MM.1S (cell line): ENCODE results near the gene DCTN1.

ENCODE experiments used
- DNase-seq: peaks from one replicate; pipeline ENCODE4 v3.0.0-alpha.2; 2015
- H2AFZ ChIP-seq: fragments of 300-600 bp; sonication (generic); 2 replicates; pipeline ENCODE4 v1.6.0; 2016; ENCODE audit warnings: antibody characterized with exemption, low read length
- H3F3A ChIP-seq: fragments of 300-600 bp; sonication (generic); 2 replicates; pipeline ENCODE4 v1.6.1; 2016; ENCODE audit warnings: mild to moderate bottlenecking, antibody characterized with exemption, low read length, moderate library complexity, mixed read lengths; ENCODE audit not compliant: insufficient read depth
- H3K27ac ChIP-seq: fragments of 300-600 bp; sonication (generic); 2 replicates; pipeline ENCODE4 v1.5.1; 2016; ENCODE audit warnings: mild to moderate bottlenecking, low read length
- H3K27me3 ChIP-seq: fragments of 300-600 bp; sonication (generic); replicated peaks from 2 replicates; pipeline ENCODE4 v1.6.0; 2016; ENCODE audit warnings: low read length; ENCODE audit not compliant: insufficient read depth
- H3K36me3 ChIP-seq: fragments of 300-600 bp; sonication (generic); replicated peaks from 2 replicates; pipeline ENCODE4 v1.6.1; 2016; ENCODE audit warnings: mild to moderate bottlenecking, low read length, mixed read lengths; ENCODE audit not compliant: insufficient read depth
- H3K4me1 ChIP-seq: fragments of 300-600 bp; sonication (generic); 2 replicates; pipeline ENCODE4 v1.6.1; 2016; ENCODE audit warnings: low read length, mixed read lengths
- H3K4me2 ChIP-seq: fragments of 300-600 bp; sonication (generic); 2 replicates; pipeline ENCODE4 v1.6.0; 2016; ENCODE audit warnings: low read depth, low read length
- H3K4me3 ChIP-seq: fragments of 300-600 bp; sonication (generic); 2 replicates; pipeline ENCODE4 v1.5.1; 2016; ENCODE audit warnings: low read length, mixed read lengths
- H3K79me2 ChIP-seq: fragments of 300-600 bp; sonication (generic); 2 replicates; pipeline ENCODE4 v1.6.1; 2016; ENCODE audit warnings: mixed run types, low read length, mixed read lengths
- H3K9ac ChIP-seq: fragments of 300-600 bp; sonication (generic); 2 replicates; pipeline ENCODE4 v1.6.1; 2016; ENCODE audit warnings: low read length, mixed read lengths
- H3K9me2 ChIP-seq: fragments of 300-600 bp; sonication (generic); replicated peaks from 2 replicates; pipeline ENCODE4 v1.6.1; 2016; ENCODE audit warnings: mild to moderate bottlenecking, low read length, mixed read lengths; ENCODE audit not compliant: insufficient read depth
- H3K9me3 ChIP-seq: fragments of 300-600 bp; sonication (generic); replicated peaks from 2 replicates; pipeline ENCODE4 v1.6.1; 2016; ENCODE audit warnings: mild to moderate bottlenecking, low read length, mixed read lengths; ENCODE audit not compliant: insufficient read depth
- H4K20me1 ChIP-seq: fragments of 300-600 bp; sonication (generic); 2 replicates; pipeline ENCODE4 v1.6.1; 2016; ENCODE audit warnings: mild to moderate bottlenecking, low read length, moderate library complexity, mixed read lengths; ENCODE audit not compliant: insufficient read depth
- EZH2 ChIP-seq: fragments of 300-600 bp; sonication (generic); optimal IDR thresholded peaks from 2 replicates; pipeline ENCODE3; 2017; ENCODE audit warnings: low read depth, mild to moderate bottlenecking, antibody characterized with exemption, low read length, mixed read lengths
- EZH2phosphoT487 ChIP-seq: fragments of 300-600 bp; sonication (generic); IDR thresholded peaks from 2 replicates; pipeline ENCODE4 v1.6.1; 2018; ENCODE audit warnings: antibody characterized with exemption, low read length
- TF ChIP-seq, protein P1 (sequence below): fragments of 300-600 bp; sonication (generic); IDR thresholded peaks from 2 replicates; pipeline ENCODE4 v1.5.1; 2016; ENCODE audit warnings: antibody characterized with exemption, low read length, mixed read lengths

The DCTN1 gene

GRCh38 chr2:74383254-74383653, 3.1 kb upstream of the DCTN1 start:
- Histone ChIP-seq H3K27ac (no peak overlapping the region), H3K4me3 (no peak overlapping the region), H3K36me3 (no peaks in the 10 kb centered on the region), H3K4me2 (no peak overlapping the region), H3K9ac (no peak overlapping the region), H2AFZ (no peak overlapping the region), H3F3A (no peaks in the 10 kb centered on the region), H3K9me3 (no peaks in the 10 kb centered on the region), H4K20me1 (no peaks in the 10 kb centered on the region), H3K4me1 (no peaks in the 10 kb centered on the region), H3K27me3 (no peaks in the 10 kb centered on the region), H3K9me2 (no peaks in the 10 kb centered on the region), H3K79me2 (peaks cover 25% of the 10 kb centered on the region)
- TF ChIP-seq EZH2 (no peak), EZH2phosphoT487 (no peak)
- TF ChIP-seq, protein P1, sequence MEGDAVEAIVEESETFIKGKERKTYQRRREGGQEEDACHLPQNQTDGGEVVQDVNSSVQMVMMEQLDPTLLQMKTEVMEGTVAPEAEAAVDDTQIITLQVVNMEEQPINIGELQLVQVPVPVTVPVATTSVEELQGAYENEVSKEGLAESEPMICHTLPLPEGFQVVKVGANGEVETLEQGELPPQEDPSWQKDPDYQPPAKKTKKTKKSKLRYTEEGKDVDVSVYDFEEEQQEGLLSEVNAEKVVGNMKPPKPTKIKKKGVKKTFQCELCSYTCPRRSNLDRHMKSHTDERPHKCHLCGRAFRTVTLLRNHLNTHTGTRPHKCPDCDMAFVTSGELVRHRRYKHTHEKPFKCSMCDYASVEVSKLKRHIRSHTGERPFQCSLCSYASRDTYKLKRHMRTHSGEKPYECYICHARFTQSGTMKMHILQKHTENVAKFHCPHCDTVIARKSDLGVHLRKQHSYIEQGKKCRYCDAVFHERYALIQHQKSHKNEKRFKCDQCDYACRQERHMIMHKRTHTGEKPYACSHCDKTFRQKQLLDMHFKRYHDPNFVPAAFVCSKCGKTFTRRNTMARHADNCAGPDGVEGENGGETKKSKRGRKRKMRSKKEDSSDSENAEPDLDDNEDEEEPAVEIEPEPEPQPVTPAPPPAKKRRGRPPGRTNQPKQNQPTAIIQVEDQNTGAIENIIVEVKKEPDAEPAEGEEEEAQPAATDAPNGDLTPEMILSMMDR, result no peak
- DNase-seq, result no peak

DNA sequence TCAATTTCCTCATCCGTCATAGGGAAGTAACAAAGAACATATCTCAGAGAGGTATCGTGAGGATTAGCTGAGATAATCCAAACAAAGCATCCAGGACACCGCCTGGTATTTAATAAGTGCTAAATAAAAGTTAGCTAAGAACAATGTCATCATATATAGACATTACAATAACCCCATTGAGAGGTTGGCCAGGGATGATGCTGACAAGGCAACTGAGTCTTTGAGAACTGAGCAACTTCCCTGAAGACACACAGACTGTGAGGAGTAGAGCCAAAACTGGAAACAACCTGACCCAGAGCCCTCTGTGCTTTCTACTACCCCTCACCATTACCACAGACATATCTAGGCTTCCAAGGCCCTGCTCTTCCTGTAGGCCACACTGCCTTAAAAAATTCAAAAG, 1.6 kb upstream of the DCTN1 start:
- Histone ChIP-seq H2AFZ (no peak overlapping the region), H3F3A (no peaks in the 10 kb centered on the region)
- TF ChIP-seq, protein P1, result no peak
- TF ChIP-seq EZH2phosphoT487, result no peak
- TF ChIP-seq EZH2, result no peak

DNA sequence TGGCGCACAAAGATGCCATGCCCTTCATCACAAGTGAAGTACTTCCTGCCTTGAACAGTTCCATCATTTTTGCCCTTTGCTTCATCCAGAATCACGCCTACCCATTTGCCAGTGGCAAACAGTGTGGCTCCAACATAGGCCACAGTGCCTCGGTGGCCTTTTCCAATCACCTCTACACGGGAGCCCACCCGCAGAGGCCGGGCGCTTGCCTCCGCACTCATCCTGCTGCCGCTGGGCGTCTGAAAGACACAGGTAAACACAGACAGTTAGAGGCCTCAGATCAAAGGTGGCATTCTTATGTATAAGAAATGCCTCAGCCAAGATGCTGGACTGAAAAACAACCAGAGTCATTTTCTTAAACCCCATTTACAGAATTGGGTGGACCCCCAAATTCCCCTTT, 2.1 kb downstream of the DCTN1 start:
- Histone ChIP-seq H2AFZ (no peak overlapping the region), H3K4me1 (no peaks in the 10 kb centered on the region), H3K27me3 (no peaks in the 10 kb centered on the region), H3K9ac (no peak overlapping the region), H3K79me2 (peaks cover 13% of the 10 kb centered on the region), H3K4me3 (no peak overlapping the region), H3K27ac (no peak overlapping the region), H3F3A (no peaks in the 10 kb centered on the region), H3K36me3 (no peaks in the 10 kb centered on the region; the same call in 1 of the 2 replicates), H4K20me1 (no peaks in the 10 kb centered on the region), H3K9me3 (no peaks in the 10 kb centered on the region), H3K4me2 (no peak overlapping the region), H3K9me2 (no peaks in the 10 kb centered on the region)
- DNase-seq, result no peak
- TF ChIP-seq EZH2 (no peak), EZH2phosphoT487 (no peak)
- TF ChIP-seq, protein P1, result no peak

More for the DNA sequence above, 1.6 kb upstream of the DCTN1 start:
- H3K4me3 ChIP-seq, result no peak overlapping the region
- H3K9ac ChIP-seq, result no peak overlapping the region
- H3K36me3 ChIP-seq, result no peaks in the 10 kb centered on the region; the same call in 1 of the 2 replicates
- no peak overlapping the region for H3K27ac ChIP-seq
- DNase-seq, result no peak
- H3K4me1 ChIP-seq, result no peaks in the 10 kb centered on the region
- no peaks in the 10 kb centered on the region for H3K9me2 ChIP-seq
- no peaks in the 10 kb centered on the region for H3K9me3 ChIP-seq
- H4K20me1 ChIP-seq, result no peaks in the 10 kb centered on the region
- H3K4me2 ChIP-seq, result no peak overlapping the region
- no peaks in the 10 kb centered on the region for H3K27me3 ChIP-seq
- peaks cover 13% of the 10 kb centered on the region for H3K79me2 ChIP-seq
